ENCODE data around the gene CFAP221.

CFAP221 gene

DNA sequence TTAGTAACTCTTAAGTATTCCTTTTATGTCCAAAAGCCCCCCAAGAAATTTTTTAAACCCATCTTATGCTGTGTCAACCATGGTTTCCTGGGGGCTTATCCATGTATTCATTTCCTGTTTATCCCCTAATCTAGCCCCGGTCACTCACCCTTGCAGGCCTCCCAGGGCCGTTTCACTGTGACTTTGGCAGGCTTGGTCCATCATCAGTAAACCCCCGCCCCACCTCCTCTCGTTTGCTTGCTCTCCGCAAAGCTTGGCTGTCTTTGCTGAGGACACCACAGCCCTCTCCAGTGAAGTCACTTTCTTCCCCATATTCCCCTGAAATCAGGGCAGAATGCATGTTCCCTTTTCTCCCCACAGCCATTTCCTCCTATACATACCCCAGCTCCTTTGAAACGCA is 127.5 kb downstream of the CFAP221 start:
- no peak for TF ChIP-seq CTCF (IDR thresholded peaks at IDR 0.05; ENCODE audit: low read depth, low read length, missing control alignments)
- H3K4me3 ChIP-seq (replicated peaks; ENCODE audit: low read depth, low read length) = no peak overlapping the region
- DNase-seq (ENCODE audit: extremely low read depth, low read depth) = no peak

DNA sequence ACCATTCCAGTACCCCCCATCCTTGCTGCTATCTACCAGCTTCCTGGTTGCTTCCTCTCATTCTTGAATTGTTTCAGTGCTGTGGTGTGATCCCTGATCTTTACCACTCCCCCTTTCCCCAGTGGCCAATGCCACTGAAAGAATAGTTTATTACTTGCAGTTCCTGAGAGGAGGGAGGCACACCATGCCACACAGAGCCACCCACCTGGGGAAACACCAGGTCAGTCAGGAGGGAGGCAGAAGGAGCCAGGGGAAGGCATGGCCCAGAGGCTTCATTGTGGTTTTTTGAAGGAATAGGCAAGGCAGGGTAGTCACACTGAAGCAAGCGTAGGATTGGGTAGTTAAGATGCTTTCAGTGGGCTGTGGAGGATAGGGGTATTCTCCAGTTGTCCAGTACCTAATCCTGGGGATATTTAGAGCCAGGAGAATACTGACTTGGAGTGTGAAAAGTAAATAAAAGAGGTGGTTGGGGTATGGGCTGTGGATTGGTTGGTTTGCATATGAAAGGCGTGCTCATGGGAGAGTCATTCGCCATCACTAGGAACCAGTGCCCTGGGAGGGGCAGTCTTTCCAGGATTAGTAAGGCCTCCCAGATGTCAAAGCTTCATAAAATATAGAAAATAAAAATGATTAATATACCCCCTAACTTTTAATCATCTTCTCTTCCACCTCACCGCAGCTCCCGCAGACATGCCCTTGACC is 128.1 kb downstream of the CFAP221 start:
- H3K4me3 ChIP-seq (replicated peaks; ENCODE audit: low read depth, low read length) = no peak overlapping the region
- no peak for TF ChIP-seq CTCF (IDR thresholded peaks at IDR 0.05; ENCODE audit: low read depth, low read length, missing control alignments)
- DNase-seq (ENCODE audit: extremely low read depth, low read depth) = no peak

DNA sequence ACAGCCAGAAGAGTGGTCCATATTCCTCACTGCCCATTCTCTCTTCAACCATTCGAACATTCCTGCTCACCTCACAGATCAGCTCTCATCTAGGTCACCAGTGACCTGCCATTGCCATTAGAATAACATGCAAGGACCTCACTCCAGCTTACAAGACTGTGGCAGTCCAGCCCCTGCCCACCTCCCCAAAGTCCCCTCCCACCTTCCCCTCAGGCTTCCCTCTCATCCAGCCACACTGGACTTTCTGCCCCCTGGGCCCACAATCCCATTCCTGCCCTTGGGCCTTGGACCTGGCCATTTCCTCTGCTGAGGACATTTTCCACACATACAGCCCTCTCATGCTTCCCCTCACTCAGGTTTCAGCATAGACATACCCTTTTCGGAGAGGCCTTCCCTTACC is 129.5 kb downstream of the CFAP221 start:
- no peak overlapping the region for H3K4me3 ChIP-seq (replicated peaks; ENCODE audit: low read depth, low read length)
- no peak for DNase-seq (ENCODE audit: extremely low read depth, low read depth)
- TF ChIP-seq CTCF (IDR thresholded peaks at IDR 0.05; ENCODE audit: low read depth, low read length, missing control alignments) = no peak

GRCh38 chr2:119674711-119675500 is 130.7 kb downstream of the CFAP221 start:
- no peak for TF ChIP-seq CTCF (IDR thresholded peaks at IDR 0.05; ENCODE audit: low read depth, low read length, missing control alignments)
- no peak for DNase-seq (ENCODE audit: extremely low read depth, low read depth)

GRCh38 chr2:119678021-119678656 is 133.9 kb downstream of the CFAP221 start:
- DNase-seq (ENCODE audit: extremely low read depth, low read depth) = no peak
- H3K4me3 ChIP-seq (replicated peaks; ENCODE audit: low read depth, low read length) = no peak overlapping the region
- no peak for TF ChIP-seq CTCF (IDR thresholded peaks at IDR 0.05; ENCODE audit: low read depth, low read length, missing control alignments)

More at GRCh38 chr2:119674711-119675500, 130.7 kb downstream of the CFAP221 start:
- no peak overlapping the region for H3K4me3 ChIP-seq (replicated peaks; ENCODE audit: low read depth, low read length)

GRCh38 chr2:119679526-119679837 is 135.2 kb downstream of the CFAP221 start:
- peak overlapping the region; percentile 93 for H3K4me3 ChIP-seq (replicated peaks; ENCODE audit: low read depth, low read length)
- no peak for TF ChIP-seq CTCF (IDR thresholded peaks at IDR 0.05; ENCODE audit: low read depth, low read length, missing control alignments)
- DNase-seq (ENCODE audit: extremely low read depth, low read depth) = no peak
